DLD1 (cell line): ENCODE results near the gene TTC12.

Experiments used
- in situ Hi-C: cut with HindIII; loops from 2 replicates; pipeline ENCODE4 v1.10.0; 2017; ENCODE audit warnings: low sequenced_read_pairs

Gene TTC12

GRCh38 chr11:113314389-113315301, at the start of gene TTC12:
Gene TTC12, plus strand, starts transcription at chr11:113314583. Its CDS starts 1,675 bp downstream, at chr11:113316258.
- in situ Hi-C loops, result no loop called here

GRCh38 chr11:113265362-113265761, 49.0 kb upstream of the TTC12 start:
- in situ Hi-C loops, result no loop called here

- in situ Hi-C loops, result no loop called here
Measured at GRCh38 chr11:113267493-113267892, 46.9 kb upstream of the TTC12 start.

- in situ Hi-C loops, result no loop called here
Measured at GRCh38 chr11:113269096-113269495, 45.3 kb upstream of the TTC12 start.

GRCh38 chr11:113269636-113270035, 44.7 kb upstream of the TTC12 start:
- in situ Hi-C loops, result no loop called here

- in situ Hi-C loops, result no loop called here
Measured at GRCh38 chr11:113270080-113270479, 44.3 kb upstream of the TTC12 start.

- in situ Hi-C loops, result no loop called here
Measured at GRCh38 chr11:113271551-113272245, 42.7 kb upstream of the TTC12 start.

GRCh38 chr11:113272281-113272680, 42.1 kb upstream of the TTC12 start:
- in situ Hi-C loops, result no loop called here

- in situ Hi-C loops, result no loop called here
Measured at GRCh38 chr11:113272927-113273615, 41.3 kb upstream of the TTC12 start.

- in situ Hi-C loops, result no loop called here
Measured at GRCh38 chr11:113273720-113274119, 40.7 kb upstream of the TTC12 start.

- in situ Hi-C loops, result no loop called here
Measured at GRCh38 chr11:113274713-113275582, 39.4 kb upstream of the TTC12 start.

- in situ Hi-C loops, result no loop called here
Measured at GRCh38 chr11:113275602-113276001, 38.8 kb upstream of the TTC12 start.

- in situ Hi-C loops, result no loop called here
Measured at GRCh38 chr11:113276466-113276865, 37.9 kb upstream of the TTC12 start.

GRCh38 chr11:113277907-113278306, 36.5 kb upstream of the TTC12 start:
- in situ Hi-C loops, result no loop called here

GRCh38 chr11:113278481-113278880, 35.9 kb upstream of the TTC12 start:
- in situ Hi-C loops, result no loop called here

- in situ Hi-C loops, result no loop called here
Measured at GRCh38 chr11:113278925-113279324, 35.5 kb upstream of the TTC12 start.

GRCh38 chr11:113279591-113279990, 34.8 kb upstream of the TTC12 start:
- in situ Hi-C loops, result no loop called here

- in situ Hi-C loops, result no loop called here
Measured at GRCh38 chr11:113281052-113281725, 33.2 kb upstream of the TTC12 start.

GRCh38 chr11:113282898-113283437, 31.4 kb upstream of the TTC12 start:
- in situ Hi-C loops, result no loop called here

GRCh38 chr11:113283881-113284280, 30.5 kb upstream of the TTC12 start:
- in situ Hi-C loops, result no loop called here
